GM18861 (cell line): Measurements from ENCODE around the gene CYP26B1.

Source experiments
- ATAC-seq: cut with Tn5 transposase; IDR thresholded peaks from one replicate; pipeline ENCODE4 v1.9.1; 2021; ENCODE audit not compliant: unreplicated experiment

The CYP26B1 gene

GRCh38 chr2:72130659-72131360, 16.9 kb downstream of the CYP26B1 start:
- ATAC-seq, result no peak

GRCh38 chr2:72129681-72130340, 17.9 kb downstream of the CYP26B1 start:
- ATAC-seq, result no peak

GRCh38 chr2:72128843-72129227, 18.8 kb downstream of the CYP26B1 start:
- ATAC-seq, result no peak

DNA sequence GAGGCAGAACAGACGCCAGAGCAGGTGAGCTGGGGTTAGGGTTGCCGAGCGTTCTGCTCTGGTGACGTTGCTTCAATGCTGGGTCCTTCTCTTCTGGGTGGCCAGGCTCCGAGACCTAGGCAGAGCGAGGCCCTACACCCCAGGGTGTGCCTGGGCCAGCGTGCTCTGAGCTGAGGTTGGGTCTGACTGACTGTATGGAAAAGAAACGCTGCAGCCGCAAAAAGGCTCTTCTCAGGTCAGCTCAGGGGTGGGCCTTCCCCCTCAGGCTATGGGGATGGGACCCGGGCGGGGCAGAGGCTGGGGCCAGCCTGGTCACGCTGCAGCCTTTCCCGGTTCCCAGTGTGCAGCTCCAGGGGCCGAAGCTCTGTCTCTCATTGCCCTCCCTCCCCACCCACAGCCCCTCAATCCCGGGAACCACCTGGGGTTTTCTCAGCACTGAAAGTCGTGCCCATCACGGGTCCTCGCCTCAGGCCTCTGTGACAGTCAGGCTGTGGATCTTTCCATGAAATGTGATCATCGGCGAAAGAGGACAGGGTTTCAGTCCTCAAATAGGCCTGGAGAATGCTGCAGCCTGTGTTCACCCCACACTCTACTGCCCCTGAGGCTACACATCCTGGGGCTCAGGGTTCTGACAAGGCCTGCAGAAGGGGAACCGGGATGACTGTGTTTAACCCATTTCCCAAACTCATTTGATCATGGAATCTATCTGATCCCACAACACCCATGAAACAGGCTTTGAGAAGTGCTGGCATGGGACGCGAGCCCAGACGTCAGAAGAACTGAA, 19.4 kb downstream of the CYP26B1 start:
- no peak for ATAC-seq

DNA sequence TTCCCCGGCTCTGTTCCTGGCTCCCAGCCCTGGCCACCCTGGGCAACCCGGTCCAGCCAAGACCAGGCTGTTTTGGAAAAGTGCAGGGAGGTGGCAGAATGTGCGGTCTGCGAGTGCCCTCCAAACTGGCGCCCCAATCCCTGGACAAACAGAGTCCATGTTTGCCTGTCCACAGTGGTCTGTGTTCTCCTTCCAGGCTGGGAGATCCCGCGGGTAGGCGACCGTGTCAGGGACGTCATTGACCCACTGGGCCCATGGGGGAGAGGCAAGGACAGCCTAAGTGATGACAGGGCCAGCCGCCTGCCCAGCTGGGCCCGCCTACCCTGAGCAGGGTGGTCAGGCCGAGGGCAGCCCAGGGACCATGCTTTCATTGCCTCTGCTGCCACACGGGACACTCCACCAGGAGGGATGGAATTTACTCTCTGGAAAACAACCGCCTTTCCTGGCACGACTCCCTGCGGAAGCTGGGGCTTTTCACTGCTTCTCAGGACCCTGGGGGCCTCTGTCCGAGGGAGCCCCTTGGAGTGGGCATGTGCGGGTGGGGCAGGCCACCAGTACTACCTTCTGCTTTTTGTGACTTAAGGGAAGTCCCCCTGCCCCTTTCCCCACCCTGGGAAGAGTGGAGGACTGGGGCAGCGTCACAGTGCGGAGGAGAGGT, 20.1 kb downstream of the CYP26B1 start:
- no peak for ATAC-seq

- no peak for ATAC-seq
Measured at GRCh38 chr2:72126186-72127100, 21.2 kb downstream of the CYP26B1 start.

- no peak for ATAC-seq
Measured at GRCh38 chr2:72124376-72124775, 23.3 kb downstream of the CYP26B1 start.

DNA sequence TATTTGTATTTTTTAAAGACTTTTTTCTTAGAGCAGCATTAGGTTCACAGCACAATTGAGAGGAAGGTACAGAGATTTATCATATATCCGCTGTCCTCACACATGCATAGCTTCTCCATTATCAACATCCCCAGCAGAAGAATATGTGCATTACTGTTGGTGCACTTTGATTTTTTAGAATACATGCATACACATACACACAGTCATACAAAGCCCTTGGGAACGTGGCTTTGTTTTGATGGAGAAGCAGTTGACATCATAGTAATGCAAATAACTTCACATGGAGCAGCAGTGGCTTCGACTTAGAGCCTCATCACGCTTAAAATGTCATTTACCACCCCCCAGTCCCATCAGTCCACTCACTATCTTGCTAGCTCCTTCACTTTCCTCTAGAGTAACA, 26.5 kb downstream of the CYP26B1 start:
- no peak for ATAC-seq

DNA sequence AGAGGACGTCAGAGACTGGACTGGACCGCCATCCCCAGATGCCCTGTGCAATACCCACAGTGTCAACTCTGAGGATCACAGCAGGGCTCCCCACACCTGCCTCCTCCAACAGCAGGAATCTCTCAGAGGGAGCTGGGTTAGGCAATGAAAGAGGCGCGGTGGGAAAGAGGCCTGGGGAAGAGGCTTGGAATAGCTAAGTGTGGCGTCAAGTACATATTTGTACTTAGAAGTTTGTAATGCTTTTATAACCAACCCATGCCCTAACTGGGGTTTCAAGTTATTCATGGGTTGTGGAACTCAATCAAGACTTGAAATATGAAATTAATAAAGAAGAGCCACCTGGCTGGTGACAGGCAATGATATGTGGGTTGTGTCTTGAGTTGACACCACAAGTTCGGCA, 28.7 kb downstream of the CYP26B1 start:
- no peak for ATAC-seq

- no peak for ATAC-seq
Measured at GRCh38 chr2:72118386-72118785, 29.3 kb downstream of the CYP26B1 start.

GRCh38 chr2:72117718-72118117, 29.9 kb downstream of the CYP26B1 start:
- ATAC-seq, result no peak

GRCh38 chr2:72117029-72117428, 30.6 kb downstream of the CYP26B1 start:
- ATAC-seq, result no peak

DNA sequence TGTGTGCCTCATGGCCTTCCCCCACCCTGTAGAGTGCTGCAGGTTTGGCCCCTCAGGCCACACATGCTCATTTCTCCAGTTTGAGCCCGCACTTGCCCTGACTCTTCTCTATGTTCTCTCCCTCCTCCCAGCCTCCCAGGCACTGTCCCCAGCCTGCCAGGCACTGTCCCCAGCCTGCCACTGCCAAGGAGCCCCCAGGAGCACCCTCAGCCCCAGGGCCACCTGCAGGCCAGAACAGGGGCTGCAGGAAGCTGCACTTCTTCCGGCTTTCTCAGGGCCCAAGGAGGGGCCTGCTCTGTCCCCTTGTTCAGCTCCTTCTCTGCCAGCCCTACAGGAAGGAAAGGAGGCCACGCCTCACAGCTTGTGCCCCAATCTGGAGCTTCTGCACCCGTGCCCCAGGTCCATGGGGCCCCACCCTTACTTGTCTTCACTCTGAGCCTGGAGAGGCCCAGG, 31.6 kb downstream of the CYP26B1 start:
- no peak for ATAC-seq

GRCh38 chr2:72115110-72116080, 32.3 kb downstream of the CYP26B1 start:
- no peak for ATAC-seq

DNA sequence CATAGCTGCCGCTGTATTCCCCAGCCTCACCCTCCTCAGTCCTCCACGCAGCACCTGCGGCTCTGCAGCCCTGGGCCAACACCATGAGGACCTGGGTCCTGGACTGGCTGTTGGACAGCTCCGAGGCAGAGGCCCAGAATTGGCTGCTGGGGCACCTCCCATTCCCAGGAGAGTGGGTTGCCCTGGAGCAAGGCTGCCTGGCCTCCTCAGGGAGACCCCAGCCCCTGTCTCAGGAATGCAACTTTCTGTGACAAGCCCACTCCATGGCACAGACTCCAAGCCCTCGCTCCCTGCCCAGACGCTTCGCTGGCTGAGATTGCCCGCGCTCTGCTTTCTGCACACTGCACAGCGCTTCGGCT, 33.0 kb downstream of the CYP26B1 start:
- ATAC-seq, result no peak

DNA sequence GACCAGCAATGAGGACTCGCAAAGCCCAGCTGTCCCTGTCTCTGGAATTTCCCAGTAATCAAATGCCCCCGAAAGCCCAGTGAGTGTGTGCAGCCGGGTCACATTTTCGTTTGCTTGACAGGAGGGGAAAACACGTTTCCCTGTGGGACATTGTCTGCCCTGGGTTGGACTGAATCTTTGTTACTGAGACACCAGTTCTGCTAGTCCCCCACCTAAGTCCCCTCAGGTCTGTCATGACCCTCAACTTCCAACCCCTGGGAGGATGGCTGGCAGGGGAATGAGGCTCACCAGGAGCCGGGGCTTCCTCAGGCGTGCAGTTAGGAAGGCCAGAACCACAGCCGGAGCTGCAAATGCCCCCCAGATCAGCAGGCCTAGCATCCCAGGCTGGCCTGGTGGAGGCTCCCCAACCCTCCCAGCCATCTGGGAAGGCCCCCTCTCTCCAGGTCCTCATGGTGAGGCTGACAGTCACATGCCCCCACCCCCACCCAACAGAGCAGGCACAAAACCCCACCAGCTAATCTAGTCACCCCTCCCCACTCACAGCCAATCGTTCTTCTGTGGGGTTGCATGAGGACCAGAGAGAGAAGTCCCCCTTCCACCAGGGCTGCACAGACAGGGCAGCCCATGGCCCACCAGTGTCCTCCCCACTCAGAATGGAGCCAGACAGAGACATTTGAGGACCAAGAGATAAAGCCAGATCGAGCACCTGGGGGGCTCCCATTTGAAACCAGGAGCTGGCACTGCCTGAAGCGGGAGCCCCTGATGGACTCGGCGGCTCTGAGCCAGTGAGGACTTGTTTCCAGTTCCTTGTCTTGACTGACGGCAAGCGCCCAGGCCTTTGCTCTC, 33.6 kb downstream of the CYP26B1 start:
- no peak for ATAC-seq

- ATAC-seq, result no peak
Measured at GRCh38 chr2:72112981-72113846, 34.4 kb downstream of the CYP26B1 start.
